Stimulated activated CD4-positive, alpha-beta T cell treated with anti-CD3 and anti-CD28 coated beads, Interleukin-1b, Interleukin-23, amount 100 ng/mL, for 4 hours (primary cell): ENCODE measurements around the gene MYH10.

Experiments
- DNase-seq, 2 donors: peaks; one replicate each; pipeline ENCODE4 v3.0.0-alpha.2; 2020; ENCODE audit warnings: low read depth in 2 of 2

The MYH10 gene

DNA sequence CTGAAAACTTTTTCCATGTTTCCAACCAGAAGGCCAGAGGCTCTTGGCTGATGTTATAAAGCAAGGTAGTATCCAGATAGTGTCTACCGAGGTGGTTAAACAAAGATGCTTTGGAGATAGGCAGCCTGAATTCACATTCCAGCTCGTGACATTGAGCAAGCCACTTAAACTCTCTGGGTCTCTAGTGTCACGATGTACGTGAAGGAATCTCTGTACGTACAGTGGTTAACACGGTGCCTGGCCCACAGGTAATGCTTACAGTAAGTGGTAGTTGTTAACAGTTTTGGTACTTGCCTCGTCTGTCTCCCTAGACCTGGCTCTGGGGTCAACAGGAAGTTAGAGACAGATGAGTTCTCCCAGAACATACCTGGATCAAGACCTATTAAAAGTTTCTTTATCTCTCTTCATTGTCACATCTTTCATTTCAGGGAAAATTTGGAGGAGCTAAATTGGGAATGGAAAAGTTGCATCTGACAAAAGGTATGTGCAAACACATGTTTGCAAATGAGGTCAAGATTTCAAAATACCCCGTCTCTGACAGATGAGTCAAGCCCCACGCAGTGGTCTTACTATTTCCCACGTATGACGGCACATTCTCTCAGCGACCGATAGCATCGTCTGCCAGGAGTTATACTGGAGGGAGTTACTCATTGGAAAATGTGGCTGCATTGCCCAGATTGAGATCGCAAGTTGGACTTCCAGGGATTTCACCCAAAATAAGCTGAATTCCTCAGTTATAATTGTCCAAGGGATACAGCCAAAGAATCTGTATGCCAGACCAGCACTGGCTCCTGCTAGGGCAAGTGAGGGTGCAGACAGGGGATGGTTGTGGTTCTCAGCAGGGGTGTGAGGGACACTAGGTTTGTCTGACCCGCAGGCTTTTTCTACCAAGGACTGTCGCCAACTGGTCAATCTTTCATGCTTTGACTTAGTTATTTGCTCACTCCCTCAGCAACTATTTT is 18.9 kb upstream of the MYH10 start:
- DNase-seq = no peak

- DNase-seq = no peak
These were observed 17.4 kb upstream of the MYH10 start for GRCh38 chr17:8647956-8648355.

- DNase-seq = no peak
These were observed 16.7 kb upstream of the MYH10 start for GRCh38 chr17:8647202-8647601.

DNA sequence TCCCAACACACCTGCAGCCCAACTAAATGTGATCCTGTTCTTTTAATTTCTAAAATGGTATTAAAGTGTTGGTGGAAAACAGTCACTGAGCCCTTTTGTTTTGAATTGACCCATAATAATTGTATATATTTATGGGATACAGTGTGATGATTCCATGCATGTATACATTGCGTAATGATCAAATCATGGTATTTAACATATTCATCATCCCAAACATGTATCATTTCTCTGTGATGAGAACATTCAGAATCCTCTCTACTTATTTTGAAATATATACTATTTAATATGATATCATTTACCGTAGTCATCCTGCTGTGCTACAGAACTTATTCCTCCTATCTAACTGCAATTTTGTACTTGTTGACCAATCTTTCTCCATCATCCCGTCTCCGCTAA is 14.0 kb upstream of the MYH10 start:
- DNase-seq = no peak

- no peak for DNase-seq
These were observed 13.5 kb upstream of the MYH10 start for GRCh38 chr17:8643855-8644506.

- DNase-seq = no peak
These were observed 9.2 kb upstream of the MYH10 start for GRCh38 chr17:8639709-8640108.

GRCh38 chr17:8632061-8632460 is 1.5 kb upstream of the MYH10 start:
- no peak for DNase-seq

- no peak for DNase-seq
These were observed 991 bp upstream of the MYH10 start for GRCh38 chr17:8631554-8631877.

DNA sequence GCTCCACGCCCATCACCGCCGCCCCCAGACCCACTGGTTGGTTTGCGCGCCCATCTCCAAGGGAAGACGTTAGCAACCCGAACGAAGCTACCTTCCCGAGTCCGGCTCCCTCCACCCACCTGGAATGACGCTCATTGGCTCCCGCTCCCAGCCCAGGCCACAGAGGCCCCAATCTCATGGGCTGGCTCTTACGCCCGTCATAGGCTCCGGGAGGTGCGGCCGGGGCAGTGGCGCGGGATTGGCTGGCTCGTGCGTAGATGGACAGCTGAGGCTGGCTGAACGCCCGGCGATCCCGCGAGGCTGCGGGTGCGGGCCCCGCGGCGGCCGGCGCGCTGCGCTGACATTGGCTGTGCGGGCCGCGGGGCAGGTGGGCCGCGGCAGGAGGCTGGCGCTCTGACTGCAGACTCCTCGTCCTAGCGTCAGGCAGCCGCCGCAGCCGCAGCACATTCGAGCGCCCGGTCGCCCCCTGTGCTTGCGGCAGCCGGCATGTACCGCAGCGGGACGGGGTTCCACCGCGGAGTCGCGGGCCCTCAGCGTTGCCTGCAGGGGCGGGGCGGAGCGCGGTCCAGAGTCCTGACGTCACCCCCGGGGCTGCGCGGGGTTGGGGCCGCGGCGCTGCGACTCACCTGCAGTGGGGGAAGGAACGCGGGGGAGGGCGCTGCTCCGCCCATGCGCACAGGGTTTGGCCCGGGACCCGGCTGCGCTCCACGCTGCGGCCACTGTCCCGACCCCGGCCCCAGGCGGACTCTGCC is 453 bp upstream of the MYH10 start:
- DNase-seq = peak; percentile 60 to 79

DNA sequence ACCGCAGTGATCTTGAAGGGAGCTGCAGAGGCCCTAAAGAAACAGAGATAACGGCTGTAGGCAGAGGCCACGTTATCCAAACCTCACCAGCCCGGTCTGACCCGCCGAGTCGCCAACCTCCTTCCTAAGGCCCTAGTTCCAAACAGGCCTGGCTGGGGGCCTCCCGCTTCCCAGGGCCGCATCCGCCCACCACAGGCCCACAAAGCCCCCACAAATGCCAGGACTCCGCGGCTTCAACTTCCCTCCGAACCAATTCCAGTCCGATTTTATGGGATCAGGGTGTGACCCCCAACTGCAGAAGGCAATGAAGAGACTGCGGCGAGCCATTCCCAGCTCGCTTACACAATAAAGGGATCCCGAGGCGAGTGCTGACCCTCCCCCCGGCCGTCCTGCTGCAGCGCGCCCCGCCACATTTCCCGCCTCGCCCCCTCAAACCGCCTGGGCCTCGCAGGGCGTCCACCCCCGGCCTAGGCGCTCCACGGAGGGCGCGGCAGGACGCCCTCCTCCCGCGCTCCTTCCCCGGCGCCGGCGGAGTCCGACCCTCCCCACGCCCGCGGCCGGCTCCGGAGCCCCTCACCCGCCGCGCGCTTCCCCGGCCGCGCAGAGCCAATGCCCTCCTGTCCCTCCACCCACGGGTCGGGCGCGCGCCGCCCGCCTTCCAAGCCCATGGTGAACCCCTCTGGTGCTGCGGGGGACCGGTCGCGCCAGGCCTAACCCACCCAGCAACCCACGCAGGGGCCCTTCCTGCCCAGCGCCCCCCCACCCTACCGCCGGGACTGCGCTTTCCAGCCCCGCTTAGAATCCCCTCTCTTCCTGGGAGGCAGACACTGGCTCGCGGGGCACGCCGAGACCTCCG is 926 bp downstream of the MYH10 start:
- DNase-seq = peak in 1 of 2 donors; percentile 9

GRCh38 chr17:8628609-8629169 is 1.8 kb downstream of the MYH10 start:
- no peak for DNase-seq

GRCh38 chr17:8628172-8628571 is 2.4 kb downstream of the MYH10 start:
- no peak for DNase-seq

DNA sequence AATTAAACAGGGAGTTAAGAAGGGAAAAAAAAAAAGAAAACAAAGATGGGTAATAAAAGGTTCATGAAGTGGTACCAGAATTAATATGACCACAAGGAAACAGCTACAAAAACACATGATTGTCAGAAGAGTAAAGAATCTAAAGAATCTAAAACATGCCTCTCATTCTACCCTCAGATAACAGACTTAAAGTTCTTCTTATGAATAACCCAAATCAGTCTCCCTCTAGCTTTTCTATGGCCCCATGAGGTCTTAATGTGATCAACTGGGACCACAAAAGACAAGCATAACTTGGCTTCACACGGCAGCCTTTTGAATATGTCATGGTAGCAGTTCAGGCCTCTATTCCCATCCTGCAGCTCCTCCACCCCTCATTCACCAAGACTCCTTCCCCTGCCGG is 6.9 kb downstream of the MYH10 start:
- no peak for DNase-seq

- DNase-seq = no peak
These were observed 8.3 kb downstream of the MYH10 start for GRCh38 chr17:8622191-8622590.

- DNase-seq = no peak
These were observed 8.9 kb downstream of the MYH10 start for GRCh38 chr17:8621585-8621984.

- DNase-seq = no peak
These were observed 11.2 kb downstream of the MYH10 start for GRCh38 chr17:8619294-8619693.

DNA sequence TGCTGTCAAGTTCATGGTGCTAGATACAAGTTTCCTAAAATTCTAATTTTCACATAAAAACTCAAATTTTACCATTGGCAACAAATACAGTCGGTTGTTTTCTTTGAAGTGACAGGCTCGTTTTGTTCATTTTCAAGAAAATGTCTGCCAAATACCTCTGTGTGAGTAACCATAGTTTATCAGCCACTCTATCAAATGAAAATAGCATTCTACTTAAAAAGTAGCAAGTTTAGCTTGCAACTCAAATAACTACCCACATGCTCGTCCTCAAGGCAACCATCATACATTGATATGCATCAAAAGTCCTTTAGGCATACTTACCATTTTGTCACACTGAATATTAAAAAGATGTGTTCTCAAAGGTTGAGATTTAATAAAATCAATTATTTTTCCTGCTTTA is 11.7 kb downstream of the MYH10 start:
- DNase-seq = no peak

DNA sequence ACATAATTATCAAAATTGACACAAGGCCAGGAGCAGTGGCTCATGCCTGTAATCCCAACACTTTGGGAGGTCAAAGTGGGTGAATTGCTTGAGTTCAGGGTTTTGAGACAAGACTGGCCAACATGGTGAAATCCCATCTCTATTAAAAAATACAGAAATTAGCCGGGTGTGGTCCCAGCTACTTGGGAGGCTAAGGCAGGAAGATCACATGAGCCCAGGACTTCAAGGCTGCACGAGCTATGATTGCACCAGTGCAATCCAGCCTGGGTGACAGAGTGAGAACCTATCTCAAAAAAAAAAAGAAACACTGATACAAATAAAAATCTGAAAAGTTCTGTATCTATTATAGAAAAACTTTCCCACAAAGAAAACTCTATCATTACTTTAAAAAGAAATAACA is 15.5 kb downstream of the MYH10 start:
- DNase-seq = no peak

DNA sequence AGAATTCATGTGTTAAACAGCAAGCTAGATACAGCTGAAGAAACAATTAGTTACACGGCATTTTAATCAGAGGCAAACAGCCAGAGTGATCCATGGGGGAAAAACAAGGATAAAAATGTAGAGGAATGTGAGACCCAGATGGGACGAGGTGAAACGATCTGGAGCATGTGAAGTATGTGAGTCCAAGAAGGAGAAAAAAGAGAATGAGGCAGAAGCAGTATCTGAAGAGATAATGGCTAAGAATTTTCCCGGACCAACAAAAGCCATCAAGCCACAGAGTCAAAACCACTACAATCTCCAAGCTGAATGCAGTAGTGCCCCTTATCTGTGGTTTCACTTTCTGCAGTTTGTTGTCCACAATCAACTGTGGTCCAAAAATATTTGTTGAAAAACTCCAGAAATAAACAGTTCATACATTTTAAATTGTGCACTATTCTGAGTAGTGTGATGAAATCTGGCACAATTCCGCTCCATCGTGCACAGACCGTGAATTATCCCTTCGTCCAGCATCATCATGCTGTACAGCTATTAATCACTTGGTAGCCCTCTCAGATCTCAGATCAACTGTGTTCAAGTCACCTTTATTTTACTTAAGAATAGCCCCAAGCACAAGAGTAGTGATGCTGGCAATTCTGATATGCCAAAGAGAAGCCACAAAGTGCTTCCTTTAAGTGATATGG is 18.8 kb downstream of the MYH10 start:
- no peak for DNase-seq

DNA sequence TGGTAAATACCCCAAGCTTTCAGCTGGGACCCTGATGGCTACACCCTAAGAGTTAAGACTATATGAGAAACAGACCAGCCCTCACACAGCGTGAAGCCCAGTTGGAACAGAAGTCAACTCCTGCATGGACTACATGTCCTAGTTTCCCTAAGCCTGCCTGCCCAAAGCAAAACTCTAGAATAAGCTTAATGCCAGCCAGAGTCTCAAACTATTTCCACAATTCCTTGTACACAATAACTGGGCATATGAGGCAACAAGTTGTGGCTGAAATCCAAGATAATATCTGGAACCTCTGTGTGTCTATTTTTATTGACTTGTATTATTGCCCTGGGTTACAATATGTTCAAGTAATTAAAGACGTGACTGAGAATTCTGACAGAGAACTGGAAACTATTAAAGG is 19.4 kb downstream of the MYH10 start:
- DNase-seq = no peak

DNA sequence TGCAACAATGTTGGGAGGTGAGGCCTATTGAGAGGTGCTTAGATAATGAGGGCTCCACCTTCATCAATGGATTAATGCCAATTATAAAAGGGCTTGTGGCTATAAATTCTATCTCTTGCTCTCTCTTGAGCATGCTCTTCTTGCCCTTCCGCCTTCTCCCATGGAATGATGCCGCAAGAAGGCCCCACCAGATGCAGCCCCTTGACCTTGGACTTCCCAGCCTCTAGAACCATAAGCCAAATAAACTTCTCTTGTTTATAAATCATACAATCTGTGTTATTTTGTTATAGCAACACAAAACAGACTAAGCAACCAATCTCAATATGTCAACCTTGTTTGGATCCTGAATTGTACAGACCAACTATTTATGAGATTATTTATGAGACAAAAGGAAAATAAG is 20.0 kb downstream of the MYH10 start:
- no peak for DNase-seq
